ENCODE data around the gene LIPH. TPM values are rescaled to one million over a fixed set of nuclear protein-coding genes. Genes with fewer than 3 reads are reported as not detected.

Gene LIPH
- total RNA-seq, 2 experiments from 2014 or later, result not detected

DNA sequence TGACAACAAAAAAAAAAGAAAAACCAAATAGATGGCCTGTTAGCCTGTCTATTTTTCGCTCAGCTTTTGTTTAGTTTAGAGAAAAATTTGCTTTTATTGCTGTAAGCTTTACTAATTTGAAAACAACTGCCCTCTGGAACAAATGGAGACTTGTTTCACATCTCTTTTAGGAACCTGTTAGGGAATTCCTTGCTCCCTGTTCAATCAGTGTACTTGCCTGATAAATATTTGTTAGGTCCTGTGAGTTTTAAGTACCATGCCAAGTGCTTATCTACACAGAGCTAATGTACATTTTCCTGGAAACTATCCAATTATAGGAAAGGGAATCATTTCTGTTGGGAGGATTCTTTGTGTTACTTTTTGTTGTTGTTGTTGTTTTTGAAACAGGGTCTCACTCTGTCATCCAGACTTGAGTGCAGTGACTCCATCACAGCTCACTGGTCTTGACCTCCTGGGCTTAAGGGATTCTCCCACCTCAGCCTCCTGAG, 3.5 kb upstream of the LIPH start:
- no peak for ATAC-seq (ENCODE audit: poor library complexity)
- TF ChIP-seq, protein P1, sequence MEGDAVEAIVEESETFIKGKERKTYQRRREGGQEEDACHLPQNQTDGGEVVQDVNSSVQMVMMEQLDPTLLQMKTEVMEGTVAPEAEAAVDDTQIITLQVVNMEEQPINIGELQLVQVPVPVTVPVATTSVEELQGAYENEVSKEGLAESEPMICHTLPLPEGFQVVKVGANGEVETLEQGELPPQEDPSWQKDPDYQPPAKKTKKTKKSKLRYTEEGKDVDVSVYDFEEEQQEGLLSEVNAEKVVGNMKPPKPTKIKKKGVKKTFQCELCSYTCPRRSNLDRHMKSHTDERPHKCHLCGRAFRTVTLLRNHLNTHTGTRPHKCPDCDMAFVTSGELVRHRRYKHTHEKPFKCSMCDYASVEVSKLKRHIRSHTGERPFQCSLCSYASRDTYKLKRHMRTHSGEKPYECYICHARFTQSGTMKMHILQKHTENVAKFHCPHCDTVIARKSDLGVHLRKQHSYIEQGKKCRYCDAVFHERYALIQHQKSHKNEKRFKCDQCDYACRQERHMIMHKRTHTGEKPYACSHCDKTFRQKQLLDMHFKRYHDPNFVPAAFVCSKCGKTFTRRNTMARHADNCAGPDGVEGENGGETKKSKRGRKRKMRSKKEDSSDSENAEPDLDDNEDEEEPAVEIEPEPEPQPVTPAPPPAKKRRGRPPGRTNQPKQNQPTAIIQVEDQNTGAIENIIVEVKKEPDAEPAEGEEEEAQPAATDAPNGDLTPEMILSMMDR (IDR thresholded peaks at IDR 0.05), result no peak
- no peak for DNase-seq
- Histone ChIP-seq H3K9me3 (ENCODE audit: control insufficient read depth in 1 of 2, insufficient read depth in 1 of 2, low read length in 2 of 2) (no peaks in the 10 kb centered on the region), H3K27me3 (ENCODE audit: control insufficient read depth in 1 of 2, insufficient read depth in 2 of 2, low read length in 2 of 2) (peaks cover 0 to 4% of the 10 kb centered on the region in 2 experiments), H3K4me1 (ENCODE audit: insufficient read depth, low read length) (peaks cover 9% of the 10 kb centered on the region), H3K36me3 (ENCODE audit: insufficient read depth, low read length) (no peaks in the 10 kb centered on the region), H3K27ac (ENCODE audit: low read depth in 1 of 2, low read length in 2 of 2) (no peak overlapping the region), H3K4me3 (ENCODE audit: low read length) (no peak overlapping the region)
- no peaks in the 10 kb centered on the region for H3K36me3 Mint-ChIP-seq (ENCODE audit: low read depth)
- CTCF ChIA-PET, result no interaction called here
- no peak overlapping the region for H3K4me3 Mint-ChIP-seq
- POLR2A ChIA-PET, result no interaction called here
- H3K4me1 Mint-ChIP-seq (ENCODE audit: low read depth), result peaks cover 10% of the 10 kb centered on the region
- H3K27ac Mint-ChIP-seq, result no peak overlapping the region
- H3K27me3 Mint-ChIP-seq, result peaks cover 6% of the 10 kb centered on the region
- no peaks in the 10 kb centered on the region for H3K9me3 Mint-ChIP-seq
- intact Hi-C loops (cut with DNase I, micrococcal nuclease), result loop anchor here in 1 of 2 experiments (5.0 kb wide), 1 partner anchor 204 kb away; no protein-coding TSS in a partner anchor

DNA sequence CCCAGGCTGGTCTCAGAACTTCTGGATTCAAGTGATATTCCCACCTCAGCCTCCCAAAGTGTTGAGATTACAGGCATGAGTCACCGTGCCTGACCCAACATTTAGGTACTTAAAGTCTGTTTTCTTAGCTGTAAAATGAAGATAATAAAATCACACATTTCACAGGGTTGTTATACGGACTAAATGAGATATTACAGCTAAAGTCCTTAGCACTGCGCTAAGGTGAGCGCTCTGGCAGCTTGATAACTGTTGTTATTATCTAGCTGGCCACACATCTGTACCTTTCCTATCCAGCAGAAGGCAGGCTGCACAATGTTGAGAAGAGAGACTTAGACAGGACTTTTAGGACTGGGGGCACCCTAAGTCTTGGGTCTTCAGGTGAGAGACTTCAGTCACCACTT, 2.7 kb upstream of the LIPH start:
- Histone ChIP-seq H3K4me3 (ENCODE audit: low read length) (no peak overlapping the region), H3K27me3 (ENCODE audit: control insufficient read depth in 1 of 2, insufficient read depth in 2 of 2, low read length in 2 of 2) (no peaks in the 10 kb centered on the region), H3K9me3 (ENCODE audit: control insufficient read depth in 1 of 2, insufficient read depth in 1 of 2, low read length in 2 of 2) (no peaks in the 10 kb centered on the region), H3K36me3 (ENCODE audit: insufficient read depth, low read length) (no peaks in the 10 kb centered on the region), H3K27ac (ENCODE audit: low read depth in 1 of 2, low read length in 2 of 2) (no peak overlapping the region), H3K4me1 (ENCODE audit: insufficient read depth, low read length) (peaks cover 9% of the 10 kb centered on the region)
- CTCF ChIA-PET, result no interaction called here
- Mint-ChIP-seq H3K27ac (no peak overlapping the region), H3K27me3 (peaks cover 6% of the 10 kb centered on the region), H3K36me3 (ENCODE audit: low read depth) (no peaks in the 10 kb centered on the region), H3K4me3 (no peak overlapping the region), H3K4me1 (ENCODE audit: low read depth) (peaks cover 10% of the 10 kb centered on the region), H3K9me3 (no peaks in the 10 kb centered on the region)
- intact Hi-C loops (cut with DNase I, micrococcal nuclease), result loop anchor here in 1 of 2 experiments (5.0 kb wide), 1 partner anchor 203 kb away; no protein-coding TSS in a partner anchor
- TF ChIP-seq, protein P1 (IDR thresholded peaks at IDR 0.05), result no peak
- POLR2A ChIA-PET, result no interaction called here
- DNase-seq (no peak), ATAC-seq (ENCODE audit: poor library complexity) (no peak)

DNA sequence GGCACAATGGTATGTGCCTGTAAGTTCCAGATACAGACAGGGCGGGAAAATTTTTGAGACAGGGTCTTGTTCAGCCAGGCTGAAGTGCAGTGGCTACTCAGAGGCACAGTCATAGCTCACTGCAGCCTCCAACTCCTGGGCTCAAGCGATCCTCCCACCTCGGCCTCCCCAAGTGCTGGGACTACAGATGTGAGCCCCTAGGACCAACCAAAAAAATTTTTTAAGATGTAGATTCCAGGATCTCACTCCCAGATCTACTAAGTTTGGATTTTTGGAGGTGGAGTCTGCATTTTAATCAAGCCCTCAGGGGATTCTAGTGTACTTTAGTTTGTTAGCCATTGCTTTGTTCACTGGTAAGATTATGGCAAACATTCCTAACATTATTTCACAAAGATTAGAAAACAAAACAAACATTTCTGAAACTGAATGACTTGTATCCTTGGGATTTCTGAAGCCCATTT, 2.7 kb downstream of the LIPH start:
- intact Hi-C loops (cut with DNase I, micrococcal nuclease), result no loop called here
- Histone ChIP-seq H3K9me3 (ENCODE audit: control insufficient read depth in 1 of 2, insufficient read depth in 1 of 2, low read length in 2 of 2) (no peaks in the 10 kb centered on the region), H3K27ac (ENCODE audit: low read depth in 1 of 2, low read length in 2 of 2) (no peak overlapping the region), H3K36me3 (ENCODE audit: insufficient read depth, low read length) (no peaks in the 10 kb centered on the region), H3K4me3 (ENCODE audit: low read length) (no peak overlapping the region), H3K27me3 (ENCODE audit: control insufficient read depth in 1 of 2, insufficient read depth in 2 of 2, low read length in 2 of 2) (no peaks in the 10 kb centered on the region), H3K4me1 (ENCODE audit: insufficient read depth, low read length) (no peaks in the 10 kb centered on the region)
- H3K9me3 Mint-ChIP-seq, result no peaks in the 10 kb centered on the region
- H3K27me3 Mint-ChIP-seq, result no peaks in the 10 kb centered on the region
- H3K27ac Mint-ChIP-seq, result no peak overlapping the region
- no peak overlapping the region for H3K4me3 Mint-ChIP-seq
- H3K36me3 Mint-ChIP-seq (ENCODE audit: low read depth), result no peaks in the 10 kb centered on the region
- POLR2A ChIA-PET, result no interaction called here
- ATAC-seq (ENCODE audit: poor library complexity), result no peak
- H3K4me1 Mint-ChIP-seq (ENCODE audit: low read depth), result no peaks in the 10 kb centered on the region
- CTCF ChIA-PET, result no interaction called here
- DNase-seq, result no peak
- TF ChIP-seq, protein P1 (IDR thresholded peaks at IDR 0.05), result no peak
